RWPE2 (cell line): ENCODE data around the gene PHF12.

Experiments
- ATAC-seq: fragments of 200-7000 bp; cut with Tn5 transposase; 3 replicates; pipeline ENCODE4 v1.9.1; 2021; ENCODE audit warnings: low read depth
- DNase-seq: peaks from one replicate; pipeline ENCODE4 v3.0.0-alpha.2; 2020; ENCODE audit warnings: low spot score
- H3K27ac ChIP-seq: fragments of 450-650 bp; 2 replicates; pipeline ENCODE4 v1.5.1; 2017; ENCODE audit warnings: mild to moderate bottlenecking; ENCODE audit not compliant: poor library complexity, severe bottlenecking
- H3K27me3 ChIP-seq: fragments of 250-450 bp; sonication (Bioruptor Pico); 2 replicates; pipeline ENCODE4 v1.5.1; 2021; ENCODE audit warnings: mild to moderate bottlenecking, moderate library complexity; ENCODE audit not compliant: insufficient read depth, poor library complexity, severe bottlenecking
- H3K36me3 ChIP-seq: fragments of 250-450 bp; sonication (Bioruptor Pico); 2 replicates; pipeline ENCODE4 v1.5.1; 2020; ENCODE audit warnings: low read depth, mild to moderate bottlenecking, moderate library complexity
- H3K4me1 ChIP-seq: fragments of 250-450 bp; sonication (Bioruptor Pico); 2 replicates; pipeline ENCODE4 v1.5.1; 2021; ENCODE audit warnings: mild to moderate bottlenecking, moderate library complexity; ENCODE audit not compliant: insufficient read depth, poor library complexity, severe bottlenecking
- H3K4me3 ChIP-seq: fragments of 250-450 bp; sonication (Bioruptor Pico); 2 replicates; pipeline ENCODE4 v1.5.1; 2021; ENCODE audit warnings: mild to moderate bottlenecking, moderate library complexity; ENCODE audit not compliant: severe bottlenecking
- H3K9me3 ChIP-seq: fragments of 250-450 bp; sonication (Bioruptor Pico); 2 replicates; pipeline ENCODE4 v1.5.1; 2021; ENCODE audit warnings: mild to moderate bottlenecking, moderate library complexity; ENCODE audit not compliant: severe bottlenecking
- CTCF ChIP-seq: fragments of 450-650 bp; IDR thresholded peaks from one replicate; pipeline ENCODE4 v1.5.1; 2017; ENCODE audit warnings: mild to moderate bottlenecking, moderate library complexity; ENCODE audit not compliant: poor library complexity, severe bottlenecking

Gene PHF12

GRCh38 chr17:28989028-28989427 is 37.7 kb upstream of the PHF12 start:
- no peaks in the 10 kb centered on the region for H3K36me3 ChIP-seq
- DNase-seq = no peak
- H3K4me1 ChIP-seq = no peaks in the 10 kb centered on the region
- no peak for TF ChIP-seq CTCF
- no peaks in the 10 kb centered on the region for H3K9me3 ChIP-seq
- no peak overlapping the region for H3K27ac ChIP-seq
- H3K27me3 ChIP-seq = no peaks in the 10 kb centered on the region
- ATAC-seq = no peak
- H3K4me3 ChIP-seq = no peak overlapping the region

DNA sequence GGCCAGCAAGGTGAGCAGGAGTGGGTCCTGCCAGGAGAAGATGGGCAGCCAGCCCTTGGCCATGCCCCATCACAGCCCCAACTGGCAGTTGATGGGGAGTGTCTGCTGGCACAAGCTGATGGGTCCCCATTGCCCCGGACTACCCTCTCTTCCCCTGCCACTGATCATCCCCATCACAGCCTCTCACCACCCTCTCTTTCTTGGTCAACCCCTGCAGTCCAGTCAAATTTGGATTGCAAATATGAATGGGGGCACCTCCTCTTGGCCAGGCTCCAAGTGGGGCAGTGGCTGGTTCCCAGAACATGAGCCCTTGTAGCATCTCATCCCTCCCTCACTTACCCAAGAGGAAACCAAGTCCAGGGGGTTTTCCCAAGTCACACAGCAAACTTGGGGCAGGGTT is 37.2 kb upstream of the PHF12 start:
- ATAC-seq (no peak), DNase-seq (no peak)
- H3K9me3 ChIP-seq = no peaks in the 10 kb centered on the region
- no peak overlapping the region for H3K27ac ChIP-seq
- H3K4me1 ChIP-seq = no peaks in the 10 kb centered on the region
- H3K27me3 ChIP-seq = no peaks in the 10 kb centered on the region
- H3K36me3 ChIP-seq = no peaks in the 10 kb centered on the region
- no peak overlapping the region for H3K4me3 ChIP-seq
- no peak for TF ChIP-seq CTCF

- no peak for ATAC-seq
- no peak for TF ChIP-seq CTCF
- Histone ChIP-seq H3K4me3 (no peak overlapping the region), H3K9me3 (no peaks in the 10 kb centered on the region), H3K27ac (no peak overlapping the region), H3K4me1 (no peaks in the 10 kb centered on the region), H3K36me3 (no peaks in the 10 kb centered on the region), H3K27me3 (no peaks in the 10 kb centered on the region)
- no peak for DNase-seq
Measured at GRCh38 chr17:28986714-28987655, 35.7 kb upstream of the PHF12 start.

DNA sequence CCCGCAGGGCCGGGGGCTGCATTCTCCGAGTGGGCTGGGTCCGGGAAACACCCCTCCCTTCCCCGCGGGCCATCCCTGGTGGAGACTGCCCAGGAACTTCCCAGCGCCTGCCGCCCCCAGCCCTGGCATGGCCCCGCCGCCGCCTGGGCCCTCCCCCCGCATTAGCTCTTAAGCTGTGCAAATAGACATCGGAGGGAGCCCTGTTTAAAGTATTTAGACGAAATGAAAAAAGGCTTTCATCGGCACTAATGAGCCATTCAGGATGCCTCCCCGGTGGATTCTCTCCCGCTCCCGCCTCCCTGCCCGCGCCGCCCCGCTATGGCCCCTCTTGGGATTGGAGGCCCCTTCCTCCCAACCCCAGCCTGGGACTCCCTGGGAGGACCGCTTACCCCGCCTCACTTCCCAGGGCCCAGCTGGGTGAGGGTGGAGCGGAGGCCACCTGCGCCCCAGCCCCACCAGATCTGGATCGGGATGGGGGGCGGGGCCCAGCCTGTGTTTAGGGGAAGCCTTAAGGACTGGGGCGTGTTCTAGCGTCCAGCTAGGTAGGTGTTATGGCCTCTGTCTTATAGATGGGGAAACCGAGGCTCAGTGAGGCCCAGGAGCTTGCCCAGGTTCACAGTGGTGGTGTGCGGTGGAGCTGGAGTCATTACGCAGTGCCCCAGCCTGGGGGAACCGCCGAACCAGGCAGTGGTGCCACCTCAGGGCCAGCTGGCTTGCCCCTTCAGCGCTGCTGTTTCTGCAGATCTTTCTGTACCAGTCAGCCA is 34.8 kb upstream of the PHF12 start:
- TF ChIP-seq CTCF = no peak
- no peaks in the 10 kb centered on the region for H3K27me3 ChIP-seq
- H3K9me3 ChIP-seq = no peaks in the 10 kb centered on the region
- DNase-seq (no peak), ATAC-seq (no peak)
- H3K36me3 ChIP-seq = no peaks in the 10 kb centered on the region
- no peaks in the 10 kb centered on the region for H3K4me1 ChIP-seq
- no peak overlapping the region for H3K4me3 ChIP-seq
- H3K27ac ChIP-seq = no peak overlapping the region
